Right lobe of liver (tissue), 4 donors: ENCODE results near the gene CEP44.

Experiments
- CTCF ChIP-seq, 4 donors: fragments of 200-600 bp in 3 of 4; fragments of 450-650 bp in 1 of 4; IDR thresholded peaks; one replicate each; pipeline versions ENCODE4 v1.5.1 to v1.8.0; 2016 to 2022; ENCODE audit warnings: antibody characterized with exemption in 4 of 4, mild to moderate bottlenecking in 2 of 4
- POLR2A ChIP-seq: fragments of 450-650 bp; IDR thresholded peaks from one replicate; pipeline ENCODE4 v1.6.1; 2017; ENCODE audit warnings: antibody characterized with exemption, mild to moderate bottlenecking
- donor health status: DM: no; HTN: no; CAD: no.
- donor health status: DM: no; HTN: no; CAD: no.
- donor health status: DM: no; HTN: yes; CAD: no.

- TF ChIP-seq CTCF (IDR thresholded peaks at IDR 0.05) (no peak), POLR2A (no peak)
Measured at GRCh38 chr4:174320494-174321199, 36.9 kb downstream of the CEP44 start.
